Loucy (cell line): Measurements from ENCODE around the gene LZTS3.
"Not testable (repeated sequence)": the region's sequence is repeated elsewhere in the genome, so short reads cannot be mapped to it uniquely, and the experiment has no call there.

ENCODE experiments used
- H2AFZ ChIP-seq: fragments of 200-600 bp; sonication (generic); 2 replicates; pipeline ENCODE4 v1.6.0; 2016; ENCODE audit warnings: antibody characterized with exemption, mild to moderate bottlenecking, low read length, moderate library complexity
- H3F3A ChIP-seq: fragments of 200-600 bp; 2 replicates; pipeline ENCODE4 v1.6.0; 2016; ENCODE audit warnings: antibody characterized with exemption, low read depth, mild to moderate bottlenecking
- H3K27me3 ChIP-seq: fragments of 200-600 bp; sonication (generic); 2 replicates; pipeline ENCODE4 v1.6.1; 2014; ENCODE audit warnings: low read length, mild to moderate bottlenecking; ENCODE audit not compliant: insufficient read depth, poor library complexity, severe bottlenecking
- H3K36me3 ChIP-seq: fragments of 200-600 bp; sonication (generic); 2 replicates; pipeline ENCODE4 v1.6.1; 2016; ENCODE audit warnings: low read length; ENCODE audit not compliant: insufficient read depth
- H3K4me1 ChIP-seq: fragments of 200-600 bp; sonication (generic); 2 replicates; pipeline ENCODE4 v1.5.1; 2014; ENCODE audit warnings: low read length, mild to moderate bottlenecking; ENCODE audit not compliant: insufficient read depth, poor library complexity, severe bottlenecking
- H3K4me2 ChIP-seq: fragments of 200-600 bp; sonication (generic); 2 replicates; pipeline ENCODE4 v1.6.0; 2014; ENCODE audit warnings: antibody characterized with exemption, low read length, low read depth, mild to moderate bottlenecking; ENCODE audit not compliant: poor library complexity, severe bottlenecking
- H3K4me3 ChIP-seq: fragments of 200-600 bp; sonication (generic); 2 replicates; pipeline ENCODE4 v1.5.1; 2014; ENCODE audit warnings: low read length, mild to moderate bottlenecking, mixed read lengths; ENCODE audit not compliant: poor library complexity, severe bottlenecking
- H3K79me2 ChIP-seq: fragments of 200-600 bp; sonication (generic); 2 replicates; pipeline ENCODE4 v1.6.1; 2014; ENCODE audit warnings: low read length; ENCODE audit not compliant: insufficient read depth
- H3K9ac ChIP-seq: fragments of 200-600 bp; sonication (generic); 2 replicates; pipeline ENCODE4 v1.6.0; 2014; ENCODE audit warnings: mild to moderate bottlenecking, low read depth, low read length, moderate library complexity; ENCODE audit not compliant: poor library complexity, severe bottlenecking
- H3K9me2 ChIP-seq: fragments of 200-600 bp; sonication (generic); replicated peaks from 2 replicates; pipeline ENCODE4 v1.6.1; 2016; ENCODE audit warnings: low read depth, low read length, mixed read lengths
- H3K9me3 ChIP-seq: fragments of 200-600 bp; sonication (generic); 2 replicates; pipeline ENCODE4 v1.6.1; 2014; ENCODE audit warnings: mild to moderate bottlenecking, antibody characterized with exemption, low read length, low read depth; ENCODE audit not compliant: insufficient read depth
- H4K20me1 ChIP-seq: fragments of 200-600 bp; sonication (generic); 2 replicates; pipeline ENCODE4 v1.6.0; 2014; ENCODE audit warnings: antibody characterized with exemption, low read length, mild to moderate bottlenecking; ENCODE audit not compliant: insufficient read depth, poor library complexity, severe bottlenecking
- CTCF ChIP-seq: fragments of 200-600 bp; sonication (generic); conservative IDR thresholded peaks from 2 replicates; pipeline ENCODE4 v1.5.1; 2014; ENCODE audit warnings: mild to moderate bottlenecking, antibody characterized with exemption, low read length
- EZH2phosphoT487 ChIP-seq: fragments of 200-600 bp; IDR thresholded peaks from 2 replicates; pipeline ENCODE4 v1.6.1; 2018; ENCODE audit warnings: antibody characterized with exemption, mild to moderate bottlenecking, moderate library complexity, borderline replicate concordance

Gene LZTS3

DNA sequence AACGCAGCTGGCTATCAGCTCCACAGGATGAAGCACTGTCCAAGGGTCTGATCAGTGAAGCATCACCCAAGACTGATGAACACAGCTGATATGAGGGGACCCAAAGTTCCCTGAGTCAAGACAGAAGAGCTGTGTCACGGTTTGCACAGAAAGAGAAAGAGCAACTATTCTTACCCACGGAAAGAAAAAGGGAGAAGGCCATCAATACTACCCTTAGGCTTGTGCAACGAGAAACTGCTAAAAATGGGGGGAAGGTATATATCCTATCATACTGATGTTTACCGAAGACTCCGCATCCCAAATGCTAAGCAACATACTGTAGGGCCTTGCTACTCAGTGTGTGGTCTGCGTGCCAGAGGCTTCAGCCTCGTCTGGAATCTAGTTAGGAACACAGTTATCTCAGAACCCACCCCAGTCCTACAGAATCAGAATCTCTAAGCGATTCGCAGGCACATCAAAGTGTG lies 14.3 kb downstream of the LZTS3 start:
- Histone ChIP-seq H3K9ac (peak overlapping the region; percentile 95), H3K4me1 (peaks cover 33% of the 10 kb centered on the region), H3K79me2 (peaks cover 57% of the 10 kb centered on the region), H3K9me2 (no peaks in the 10 kb centered on the region), H3F3A (0 out of 2 replicates have a peak, but pooled peaks cover 2% of the 10 kb centered on the region), H3K4me3 (peak overlapping the region; percentile 94), H3K4me2 (peak overlapping the region; percentile 91), H3K9me3 (no peaks in the 10 kb centered on the region), H4K20me1 (peaks cover 51% of the 10 kb centered on the region), H2AFZ (no peak overlapping the region), H3K27me3 (no peaks in the 10 kb centered on the region), H3K36me3 (peaks cover 3% of the 10 kb centered on the region; the same call in 1 of the 2 replicates)
- TF ChIP-seq EZH2phosphoT487 = no peak

DNA sequence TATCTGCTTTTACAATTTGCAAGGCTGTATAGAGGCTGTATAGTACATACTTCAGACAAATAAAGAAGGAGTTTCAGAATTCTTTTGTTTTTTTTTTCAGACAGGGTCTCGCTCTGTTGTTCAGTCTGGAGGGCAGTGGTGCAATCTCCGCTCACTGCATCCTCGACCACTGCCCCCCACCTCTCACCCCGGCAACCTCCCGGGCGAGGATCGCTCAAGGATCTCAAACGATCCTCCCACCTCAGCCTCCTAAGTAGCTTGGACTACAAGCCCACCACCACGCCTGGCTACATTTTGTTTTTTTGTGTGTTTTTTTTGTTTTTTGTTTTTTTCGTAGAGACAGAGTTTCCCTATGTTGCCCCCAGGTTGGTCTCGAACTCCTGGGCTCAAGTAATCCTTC lies 15.5 kb downstream of the LZTS3 start:
- Histone ChIP-seq H3K4me3 (peak overlapping the region; percentile 94), H2AFZ (no peak overlapping the region), H4K20me1 (peaks cover 62% of the 10 kb centered on the region), H3K36me3 (peaks cover 5% of the 10 kb centered on the region; the same call in 1 of the 2 replicates), H3F3A (0 out of 2 replicates have a peak, but pooled peaks cover 2% of the 10 kb centered on the region), H3K79me2 (peaks cover 69% of the 10 kb centered on the region), H3K4me2 (peak overlapping the region; percentile 91), H3K9me2 (no peaks in the 10 kb centered on the region), H3K9ac (peak overlapping the region; percentile 64), H3K27me3 (no peaks in the 10 kb centered on the region), H3K9me3 (no peaks in the 10 kb centered on the region), H3K4me1 (peaks cover 42% of the 10 kb centered on the region)
- TF ChIP-seq CTCF (no peak), EZH2phosphoT487 (no peak)

GRCh38 chr20:3156811-3157619 lies 16.3 kb downstream of the LZTS3 start:
- H3K4me3 ChIP-seq = peak overlapping the region; percentile 94
- H3F3A ChIP-seq = 0 out of 2 replicates have a peak, but pooled peaks cover 2% of the 10 kb centered on the region
- peaks cover 46% of the 10 kb centered on the region for H3K4me1 ChIP-seq
- H3K9me3 ChIP-seq = no peaks in the 10 kb centered on the region
- peak overlapping the region; percentile 91 for H3K4me2 ChIP-seq
- H3K36me3 ChIP-seq = peaks cover 5% of the 10 kb centered on the region; the same call in 1 of the 2 replicates
- peaks cover 62% of the 10 kb centered on the region for H4K20me1 ChIP-seq
- H3K27me3 ChIP-seq = no peaks in the 10 kb centered on the region
- no peak overlapping the region for H2AFZ ChIP-seq
- peaks cover 77% of the 10 kb centered on the region for H3K79me2 ChIP-seq
- H3K9ac ChIP-seq = peak overlapping the region; percentile 64
- no peaks in the 10 kb centered on the region for H3K9me2 ChIP-seq
- TF ChIP-seq EZH2phosphoT487 = no peak
- no peak for TF ChIP-seq CTCF

DNA sequence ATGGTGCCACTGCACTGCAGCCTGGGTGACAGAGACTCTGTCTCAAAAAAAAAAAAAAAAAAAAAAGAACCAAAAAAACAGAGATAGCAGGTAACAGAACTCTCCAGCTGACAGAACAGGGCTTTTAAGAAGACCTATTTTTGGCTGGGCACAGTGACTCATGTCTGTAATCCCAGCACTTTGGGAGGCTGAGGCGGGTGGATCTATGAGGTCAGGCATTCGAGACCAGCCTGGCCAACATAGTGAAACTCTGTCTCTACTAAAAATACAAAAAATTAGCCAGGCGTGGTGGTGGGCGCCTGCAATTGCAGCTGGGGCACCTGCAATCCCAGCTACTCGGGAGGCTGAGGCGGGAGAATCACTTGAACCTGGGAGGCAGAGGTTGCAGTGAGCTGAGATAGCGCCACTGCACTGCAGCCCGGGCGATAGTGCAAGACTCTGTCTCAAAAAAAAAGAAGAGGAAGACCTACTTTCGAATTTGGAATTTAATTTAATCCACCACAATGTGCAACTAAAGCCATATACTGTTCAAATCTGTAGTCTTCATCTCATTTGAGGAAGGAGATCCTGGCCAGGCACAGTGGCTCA lies 21.2 kb downstream of the LZTS3 start:
- H3K9ac ChIP-seq, H3K9me2 ChIP-seq, H3K4me3 ChIP-seq, H3F3A ChIP-seq, H3K27me3 ChIP-seq, H3K9me3 ChIP-seq, H2AFZ ChIP-seq: not testable (repeated sequence)
- Histone ChIP-seq H3K36me3 (peaks cover 34% of the 10 kb centered on the region; the same call in 1 of the 2 replicates), H4K20me1 (peaks cover 65% of the 10 kb centered on the region), H3K4me1 (peaks cover 36% of the 10 kb centered on the region), H3K4me2 (peak overlapping the region; percentile 22), H3K79me2 (peaks cover 93% of the 10 kb centered on the region)
